ENCODE data around the gene EEPD1. TPM values are rescaled to one million over a fixed set of nuclear protein-coding genes. Genes with fewer than 3 reads are reported as not detected.

Gene EEPD1
- total RNA-seq, 2 donors from 2014 or later = 8.2 to 10.0 TPM

DNA sequence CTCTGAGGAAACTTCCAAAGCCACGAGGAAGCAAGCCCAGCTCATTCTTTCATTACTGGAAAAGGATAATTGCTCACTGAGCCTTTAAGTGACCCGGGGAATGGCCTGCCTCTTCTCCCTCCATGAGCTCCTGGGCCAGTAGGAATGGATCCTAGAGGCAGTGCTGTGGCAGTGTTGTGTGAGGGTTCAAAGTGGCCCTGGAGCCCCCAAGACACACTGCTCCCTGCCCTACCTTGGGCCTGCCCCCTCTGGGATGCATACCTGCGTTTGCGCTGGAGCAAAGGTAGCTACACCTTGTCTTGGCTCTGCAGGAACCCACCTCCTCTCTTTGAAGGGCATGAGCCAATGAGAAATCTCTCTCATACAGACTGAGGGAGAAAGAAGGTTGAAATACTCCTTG, 120.8 kb downstream of the EEPD1 start:
- no peak overlapping the region for H3K27ac ChIP-seq
- H3K36me3 ChIP-seq = no peaks in the 10 kb centered on the region
- no peaks in the 10 kb centered on the region for H3K4me1 ChIP-seq
- H3K4me3 ChIP-seq = no peak overlapping the region
- no peaks in the 10 kb centered on the region for H3K9me3 ChIP-seq
- no peak overlapping the region for H3K9ac ChIP-seq (ENCODE audit: low read depth in 2 of 2, low read length in 2 of 2)
- DNase-seq = no peak
- TF ChIP-seq, protein P1, sequence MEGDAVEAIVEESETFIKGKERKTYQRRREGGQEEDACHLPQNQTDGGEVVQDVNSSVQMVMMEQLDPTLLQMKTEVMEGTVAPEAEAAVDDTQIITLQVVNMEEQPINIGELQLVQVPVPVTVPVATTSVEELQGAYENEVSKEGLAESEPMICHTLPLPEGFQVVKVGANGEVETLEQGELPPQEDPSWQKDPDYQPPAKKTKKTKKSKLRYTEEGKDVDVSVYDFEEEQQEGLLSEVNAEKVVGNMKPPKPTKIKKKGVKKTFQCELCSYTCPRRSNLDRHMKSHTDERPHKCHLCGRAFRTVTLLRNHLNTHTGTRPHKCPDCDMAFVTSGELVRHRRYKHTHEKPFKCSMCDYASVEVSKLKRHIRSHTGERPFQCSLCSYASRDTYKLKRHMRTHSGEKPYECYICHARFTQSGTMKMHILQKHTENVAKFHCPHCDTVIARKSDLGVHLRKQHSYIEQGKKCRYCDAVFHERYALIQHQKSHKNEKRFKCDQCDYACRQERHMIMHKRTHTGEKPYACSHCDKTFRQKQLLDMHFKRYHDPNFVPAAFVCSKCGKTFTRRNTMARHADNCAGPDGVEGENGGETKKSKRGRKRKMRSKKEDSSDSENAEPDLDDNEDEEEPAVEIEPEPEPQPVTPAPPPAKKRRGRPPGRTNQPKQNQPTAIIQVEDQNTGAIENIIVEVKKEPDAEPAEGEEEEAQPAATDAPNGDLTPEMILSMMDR (IDR thresholded peaks at IDR 0.05) = no peak
- H3K27me3 ChIP-seq = no peaks in the 10 kb centered on the region
- intact Hi-C loops (cut with DNase I) = no loop called here

DNA sequence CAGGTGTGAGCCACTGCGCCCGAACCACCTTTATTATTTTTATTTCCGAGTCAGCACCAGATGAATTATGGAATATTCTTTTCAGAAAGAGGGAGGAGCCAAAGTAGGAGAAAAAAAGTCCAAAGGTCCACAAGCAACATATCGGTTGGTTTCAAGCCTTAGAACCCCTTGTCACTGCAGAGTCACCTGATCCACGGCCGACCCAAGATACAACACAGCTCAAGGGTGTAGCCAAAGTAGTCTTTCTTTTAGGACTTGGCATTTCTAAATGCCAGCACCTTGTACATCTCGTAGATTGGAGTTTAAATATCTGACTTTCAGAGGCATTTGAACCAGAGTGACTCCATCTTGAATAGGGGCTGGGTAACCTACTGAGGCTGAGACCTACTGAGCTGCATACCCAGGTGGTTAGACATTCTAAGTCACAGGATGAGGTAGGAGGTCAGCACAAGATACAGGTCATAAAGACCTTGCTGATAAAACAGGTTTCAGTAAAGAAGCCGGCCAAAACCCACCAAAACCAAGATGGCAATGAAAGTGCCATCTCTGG, 122.8 kb downstream of the EEPD1 start:
- TF ChIP-seq, protein P1 (IDR thresholded peaks at IDR 0.05) = no peak
- Histone ChIP-seq H3K4me3 (no peak overlapping the region), H3K9me3 (no peaks in the 10 kb centered on the region), H3K27me3 (no peaks in the 10 kb centered on the region), H3K9ac (ENCODE audit: low read depth in 2 of 2, low read length in 2 of 2) (no peak overlapping the region), H3K4me1 (peaks cover 6% of the 10 kb centered on the region), H3K27ac (no peak overlapping the region), H3K36me3 (no peaks in the 10 kb centered on the region)
- DNase-seq = peak; percentile 7
- intact Hi-C loops (cut with DNase I) = no loop called here

DNA sequence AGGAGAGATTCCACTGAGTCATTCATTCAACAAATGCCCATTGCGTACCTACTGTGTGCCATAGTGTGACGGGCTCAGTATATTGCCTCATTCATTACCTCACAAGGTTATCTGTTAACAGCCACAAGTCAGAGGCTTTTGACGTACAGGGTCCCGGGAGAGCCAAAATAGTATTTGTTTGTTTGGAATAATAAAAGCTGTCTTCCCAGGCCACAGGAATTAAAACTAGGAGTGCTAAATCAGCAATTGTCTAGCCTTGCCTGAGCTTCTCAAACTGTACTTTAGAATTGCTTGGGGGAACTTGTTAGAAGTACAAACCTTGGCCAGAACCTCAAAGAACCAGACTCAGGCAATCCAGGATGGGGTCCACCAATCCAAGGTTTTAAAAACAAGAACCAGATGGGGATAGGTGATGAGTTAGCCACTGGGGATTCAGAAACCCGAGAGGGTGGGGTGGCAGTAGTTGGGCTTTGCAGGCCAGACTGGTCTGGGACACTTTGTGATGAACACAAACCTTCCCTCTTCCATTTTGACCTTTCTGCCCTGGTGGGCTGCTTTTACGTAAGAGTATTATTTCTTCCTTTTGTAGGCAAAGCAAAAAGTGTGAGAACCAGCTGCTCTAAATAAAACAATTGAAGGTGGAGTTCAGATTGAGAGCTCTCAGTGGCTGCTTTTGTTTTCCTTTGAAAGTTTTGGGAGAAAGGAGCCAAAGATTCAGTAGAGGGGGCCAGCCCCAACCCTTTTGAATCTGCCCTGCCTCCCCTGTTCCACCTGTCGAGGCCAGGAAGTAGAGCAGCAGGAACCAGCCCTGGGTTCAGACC, 123.6 kb downstream of the EEPD1 start:
- TF ChIP-seq, protein P1 (IDR thresholded peaks at IDR 0.05) = no peak
- Histone ChIP-seq H3K36me3 (no peaks in the 10 kb centered on the region), H3K9me3 (no peaks in the 10 kb centered on the region), H3K4me1 (peaks cover 9% of the 10 kb centered on the region), H3K9ac (ENCODE audit: low read depth in 2 of 2, low read length in 2 of 2) (no peak overlapping the region), H3K4me3 (no peak overlapping the region), H3K27me3 (no peaks in the 10 kb centered on the region), H3K27ac (no peak overlapping the region)
- intact Hi-C loops (cut with DNase I) = no loop called here
- peak; percentile 14 for DNase-seq

DNA sequence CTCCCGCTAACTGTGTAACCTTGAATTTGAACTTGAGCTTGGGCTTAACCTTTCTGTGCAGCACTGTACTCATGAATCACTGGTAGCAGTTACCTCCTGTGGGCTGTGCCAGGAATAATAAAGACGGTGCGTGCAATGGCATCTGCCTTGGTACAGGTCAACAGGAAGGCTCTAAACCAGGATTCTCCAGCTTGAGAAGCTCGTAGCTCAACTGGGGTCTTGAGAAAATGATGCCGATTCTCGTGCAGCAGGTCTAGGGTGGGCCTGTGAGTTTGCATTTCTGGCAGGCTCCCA, 124.1 kb downstream of the EEPD1 start:
- no peaks in the 10 kb centered on the region for H3K9me3 ChIP-seq
- no peak overlapping the region for H3K9ac ChIP-seq (ENCODE audit: low read depth in 2 of 2, low read length in 2 of 2)
- DNase-seq = peak; percentile 17
- intact Hi-C loops (cut with DNase I) = no loop called here
- H3K4me1 ChIP-seq = peaks cover 9% of the 10 kb centered on the region
- H3K4me3 ChIP-seq = no peak overlapping the region
- H3K27me3 ChIP-seq = no peaks in the 10 kb centered on the region
- H3K27ac ChIP-seq = no peak overlapping the region
- H3K36me3 ChIP-seq = no peaks in the 10 kb centered on the region
- TF ChIP-seq, protein P1 (IDR thresholded peaks at IDR 0.05) = no peak

DNA sequence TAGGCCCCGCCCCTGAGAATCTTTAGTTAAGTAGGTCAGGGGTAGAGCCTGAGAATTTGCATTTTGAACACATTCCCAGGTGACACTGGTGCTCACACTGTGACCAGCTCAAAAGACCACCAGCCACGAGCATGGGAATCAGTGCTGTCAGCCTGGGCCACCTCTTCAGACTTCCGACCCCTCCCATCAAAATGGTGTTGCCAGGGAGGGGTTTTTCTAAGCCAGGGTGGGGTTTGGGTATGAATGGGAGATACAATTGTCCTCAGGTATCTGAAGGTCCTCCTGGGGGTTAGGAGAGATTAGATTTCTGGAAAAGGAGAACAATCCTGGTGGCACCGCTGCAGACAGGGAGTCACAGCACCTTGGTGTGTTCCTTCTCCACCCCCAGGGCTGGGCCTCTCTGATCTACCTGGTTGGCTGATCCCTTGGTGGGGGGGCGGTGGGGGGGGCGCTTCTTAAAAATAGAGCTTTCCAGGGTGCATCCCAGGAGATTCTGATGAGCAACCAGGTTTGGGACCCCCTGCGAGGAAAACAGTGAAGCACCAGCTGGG, 125.1 kb downstream of the EEPD1 start:
- no peak overlapping the region for H3K27ac ChIP-seq
- H3K9me3 ChIP-seq = no peaks in the 10 kb centered on the region
- H3K27me3 ChIP-seq = no peaks in the 10 kb centered on the region
- peak; percentile 14 for DNase-seq
- H3K4me1 ChIP-seq = peaks cover 9% of the 10 kb centered on the region
- TF ChIP-seq, protein P1 (IDR thresholded peaks at IDR 0.05) = no peak
- intact Hi-C loops (cut with DNase I) = no loop called here
- no peak overlapping the region for H3K4me3 ChIP-seq
- H3K9ac ChIP-seq (ENCODE audit: low read depth in 2 of 2, low read length in 2 of 2) = no peak overlapping the region
- no peaks in the 10 kb centered on the region for H3K36me3 ChIP-seq
